ENCODE data around the gene RTN4IP1.
"Not testable (repeated sequence)": the region's sequence is repeated elsewhere in the genome, so short reads cannot be mapped to it uniquely, and the experiment has no call there.

Gene RTN4IP1

DNA sequence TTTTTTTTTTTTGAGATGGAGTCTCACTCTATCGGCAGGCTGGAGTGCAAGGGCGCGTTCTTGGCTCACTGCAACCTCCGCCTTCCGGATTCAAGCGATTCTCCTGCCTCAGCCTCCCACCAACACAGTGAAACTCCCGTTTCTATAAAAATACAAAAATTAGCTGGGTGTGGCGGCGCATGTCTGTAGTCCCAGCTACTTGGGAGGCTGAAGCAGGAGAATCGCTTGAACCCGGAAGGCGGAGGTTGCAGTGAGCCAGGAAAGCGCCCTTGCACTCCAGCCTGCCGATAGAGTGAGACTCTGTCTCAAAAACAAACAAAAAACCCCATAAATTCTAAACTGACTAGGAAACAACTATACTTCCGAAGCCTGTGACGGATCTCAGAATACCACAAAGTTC lies 1.5 kb downstream of the RTN4IP1 start:
- not testable (repeated sequence) for DNase-seq (ENCODE audit: low read depth in 3 of 3)

GRCh38 chr6:106626485-106626884 lies 2.8 kb downstream of the RTN4IP1 start:
- DNase-seq (ENCODE audit: low read depth in 3 of 3) = no peak

DNA sequence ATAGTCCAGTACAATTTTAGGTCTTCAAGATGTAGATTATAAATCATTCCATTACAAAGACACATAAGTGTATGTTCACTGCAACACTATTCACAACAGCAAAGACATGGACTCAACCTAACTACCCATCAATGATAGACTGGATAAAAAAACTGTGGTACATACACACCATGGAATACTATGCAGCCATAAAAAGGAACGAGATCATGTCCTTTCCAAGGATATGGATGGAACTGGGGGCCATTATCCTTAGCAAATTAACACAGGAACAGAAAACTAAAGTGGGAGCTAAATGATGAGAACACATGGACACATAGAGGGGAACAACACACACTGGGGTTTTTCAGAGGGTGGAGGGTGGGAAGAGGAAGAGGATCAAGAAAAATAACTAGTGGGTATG lies 6.3 kb downstream of the RTN4IP1 start:
- DNase-seq (ENCODE audit: low read depth in 3 of 3) = no peak

GRCh38 chr6:106622412-106622811 lies 6.9 kb downstream of the RTN4IP1 start:
- no peak for DNase-seq (ENCODE audit: low read depth in 3 of 3)

GRCh38 chr6:106620931-106621672 lies 8.2 kb downstream of the RTN4IP1 start:
- no peak for DNase-seq (ENCODE audit: low read depth in 3 of 3)

DNA sequence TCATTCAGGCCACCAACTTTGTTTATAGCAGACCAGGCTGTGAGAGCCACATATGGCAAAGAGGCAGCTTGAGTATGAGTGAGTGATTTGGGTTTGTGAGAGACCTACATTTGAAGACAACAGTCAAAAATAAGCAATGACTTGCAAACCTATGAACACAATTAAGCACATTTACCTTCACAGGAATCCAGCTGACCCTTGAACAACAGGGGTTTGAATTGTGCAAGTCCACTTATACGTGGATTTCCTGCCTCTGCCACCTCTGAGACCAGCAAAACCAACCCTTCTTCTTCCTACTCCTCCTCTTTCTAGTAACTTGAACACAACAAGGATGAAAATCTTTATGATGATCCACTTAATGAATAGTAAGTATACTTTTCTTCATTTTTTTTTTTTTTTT lies 10.1 kb downstream of the RTN4IP1 start:
- DNase-seq (ENCODE audit: low read depth in 3 of 3) = no peak

DNA sequence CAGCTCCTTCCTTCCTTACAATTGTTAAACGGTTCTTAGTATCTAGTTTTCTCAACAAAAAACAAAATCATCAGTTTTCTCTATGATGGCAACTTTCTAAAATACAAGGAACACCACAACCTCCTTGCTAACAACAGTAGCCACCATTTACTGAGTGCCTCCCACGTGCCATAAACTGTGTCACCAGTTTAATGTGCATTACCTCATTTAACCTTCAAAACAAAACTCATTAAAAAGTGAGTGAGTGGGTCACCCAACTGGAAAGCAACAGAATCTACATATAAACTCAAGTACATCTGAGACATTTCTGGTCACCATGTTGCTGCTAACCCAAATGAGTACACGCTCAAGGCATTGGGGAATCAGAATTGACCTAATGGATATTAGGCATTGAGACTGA lies 11.0 kb downstream of the RTN4IP1 start:
- DNase-seq (ENCODE audit: low read depth in 3 of 3) = no peak

- DNase-seq (ENCODE audit: low read depth in 3 of 3) = no peak
These were observed 11.4 kb downstream of the RTN4IP1 start for GRCh38 chr6:106617857-106618256.

GRCh38 chr6:106617302-106617701 lies 12.0 kb downstream of the RTN4IP1 start:
- DNase-seq (ENCODE audit: low read depth in 3 of 3) = no peak

DNA sequence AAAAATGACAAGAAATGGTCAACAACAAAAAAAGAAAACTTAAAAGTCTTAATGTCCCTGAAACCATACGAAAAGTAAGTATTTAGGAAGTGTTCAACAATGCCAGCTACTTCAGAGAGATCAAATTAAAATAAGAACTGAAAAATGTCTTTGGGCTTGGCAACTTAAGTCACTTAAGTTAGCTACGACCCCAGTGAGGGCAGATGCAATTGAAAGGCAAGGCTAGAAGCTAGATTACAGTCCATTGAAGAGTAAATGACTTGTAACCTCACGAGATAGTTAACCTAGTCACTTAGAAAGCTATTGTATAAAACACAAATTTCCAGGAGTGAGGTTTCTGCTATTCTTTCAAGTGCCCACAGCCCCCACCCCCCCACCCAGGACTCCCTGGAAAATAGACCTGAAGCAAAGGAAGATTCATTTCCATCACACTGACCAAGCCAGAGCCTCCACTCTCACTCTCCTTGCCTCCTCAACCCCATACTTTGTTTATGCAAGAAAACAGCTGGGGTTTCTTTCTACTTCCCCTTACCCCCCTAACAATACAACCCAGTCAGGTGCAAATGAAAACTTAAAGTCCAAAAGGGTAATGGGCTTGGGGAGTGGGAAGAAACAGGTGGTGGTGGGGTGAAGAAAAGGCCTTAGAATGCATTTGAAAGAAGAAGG lies 14.6 kb downstream of the RTN4IP1 start:
- no peak for DNase-seq (ENCODE audit: low read depth in 3 of 3)

- DNase-seq (ENCODE audit: low read depth in 3 of 3) = no peak
These were observed 15.1 kb downstream of the RTN4IP1 start for GRCh38 chr6:106614166-106614565.

DNA sequence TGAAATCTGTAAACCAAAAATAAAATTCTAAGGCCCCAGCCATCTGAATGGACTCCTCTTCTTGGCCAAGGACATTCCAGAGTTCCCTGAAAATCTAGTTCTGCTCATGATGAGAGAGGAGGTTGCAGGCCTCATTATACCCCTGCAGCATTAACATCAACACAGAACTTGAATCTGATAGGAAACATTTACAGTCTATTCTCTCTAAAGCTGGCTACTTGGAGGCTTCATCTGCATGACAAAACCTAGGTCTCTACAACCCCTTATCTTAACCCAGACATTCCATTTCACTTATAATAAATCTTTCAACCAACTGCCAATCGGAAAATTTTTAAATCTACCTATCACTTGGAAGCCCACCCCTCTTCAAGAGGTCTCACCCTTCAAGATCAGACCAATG lies 15.7 kb downstream of the RTN4IP1 start:
- no peak for DNase-seq (ENCODE audit: low read depth in 3 of 3)

DNA sequence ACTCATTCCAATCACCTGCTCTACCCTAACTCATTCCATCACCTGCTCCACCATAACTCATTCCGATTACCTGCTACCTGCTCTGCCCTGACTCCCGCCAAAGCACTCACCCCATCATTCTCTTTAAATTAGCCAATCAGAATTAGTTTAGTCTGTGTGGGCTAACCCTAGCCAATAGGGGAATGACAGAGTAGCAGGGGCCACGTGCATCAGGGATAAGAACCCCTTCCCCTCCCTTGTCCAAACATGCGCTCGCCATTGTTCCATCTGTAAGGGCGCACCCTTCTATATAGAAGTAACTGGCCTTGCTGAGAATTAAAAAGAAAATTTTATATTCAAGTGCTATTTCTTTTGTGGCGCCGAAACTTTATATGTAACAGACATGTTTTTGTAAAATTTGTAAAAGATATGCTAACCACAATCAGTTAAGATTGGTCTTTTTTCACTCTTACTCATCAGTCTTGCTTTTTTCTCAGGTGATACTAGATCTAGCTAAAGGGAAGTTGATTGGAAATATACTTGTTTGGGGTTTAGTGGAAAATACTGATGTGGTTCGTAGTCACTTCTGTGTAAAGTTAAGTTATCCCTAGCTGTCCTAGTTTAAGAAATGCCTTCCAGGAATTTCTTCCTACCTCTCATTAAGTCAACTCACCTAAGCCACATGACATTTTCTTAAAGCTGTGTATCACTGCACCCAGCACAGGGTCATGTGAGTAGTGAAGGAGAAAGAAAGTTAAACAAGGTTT lies 16.5 kb downstream of the RTN4IP1 start:
- DNase-seq (ENCODE audit: low read depth in 3 of 3) = no peak

GRCh38 chr6:106611030-106611429 lies 18.3 kb downstream of the RTN4IP1 start:
- no peak for DNase-seq (ENCODE audit: low read depth in 3 of 3)

GRCh38 chr6:106609699-106610098 lies 19.6 kb downstream of the RTN4IP1 start:
- DNase-seq (ENCODE audit: low read depth in 3 of 3) = no peak

DNA sequence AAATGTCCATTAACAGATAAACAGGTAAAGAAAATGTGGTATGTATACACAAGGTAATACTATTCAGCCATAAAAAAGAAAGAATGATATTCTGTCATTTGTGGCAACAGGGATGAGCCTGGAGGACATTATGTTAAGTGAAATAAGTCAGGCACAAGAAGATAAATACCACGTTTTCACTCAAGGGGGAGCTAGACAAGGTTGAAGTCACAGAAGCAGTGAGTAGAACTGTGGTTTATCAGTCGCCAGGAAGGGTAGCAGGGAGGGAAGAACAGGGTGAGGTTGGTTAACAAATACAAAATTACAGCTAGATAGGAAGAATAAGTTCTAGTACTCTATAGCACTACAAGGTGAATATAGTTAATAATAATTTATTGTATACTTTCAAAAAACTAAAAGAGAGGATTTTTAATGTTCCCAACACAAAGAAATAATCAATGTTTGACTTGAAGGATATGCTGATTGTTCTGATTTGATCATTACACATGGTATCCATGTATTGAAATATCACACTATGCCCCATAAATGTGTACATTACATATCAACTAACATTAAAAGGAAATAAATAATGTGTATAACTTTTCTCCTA lies 21.1 kb downstream of the RTN4IP1 start:
- no peak for DNase-seq (ENCODE audit: low read depth in 3 of 3)

DNA sequence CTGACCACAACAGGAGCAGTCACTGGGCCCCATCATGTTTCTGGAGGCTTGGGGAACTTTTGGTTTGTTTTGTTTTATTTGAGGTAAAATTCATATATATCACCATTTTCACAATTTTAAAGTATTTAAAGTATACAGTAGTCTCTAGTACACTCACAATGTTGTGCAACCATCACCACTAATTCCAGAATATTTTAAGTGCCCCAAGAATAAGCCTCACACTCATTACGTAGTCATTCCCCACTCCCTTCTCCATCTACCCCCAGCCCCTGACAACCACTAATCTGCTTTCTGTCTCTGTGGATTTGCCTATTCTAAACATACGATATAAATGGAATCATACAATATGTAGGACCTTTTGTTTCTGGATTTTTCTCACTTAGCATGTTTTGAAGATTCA lies 29.0 kb downstream of the RTN4IP1 start:
- no peak for DNase-seq (ENCODE audit: low read depth in 3 of 3)

DNA sequence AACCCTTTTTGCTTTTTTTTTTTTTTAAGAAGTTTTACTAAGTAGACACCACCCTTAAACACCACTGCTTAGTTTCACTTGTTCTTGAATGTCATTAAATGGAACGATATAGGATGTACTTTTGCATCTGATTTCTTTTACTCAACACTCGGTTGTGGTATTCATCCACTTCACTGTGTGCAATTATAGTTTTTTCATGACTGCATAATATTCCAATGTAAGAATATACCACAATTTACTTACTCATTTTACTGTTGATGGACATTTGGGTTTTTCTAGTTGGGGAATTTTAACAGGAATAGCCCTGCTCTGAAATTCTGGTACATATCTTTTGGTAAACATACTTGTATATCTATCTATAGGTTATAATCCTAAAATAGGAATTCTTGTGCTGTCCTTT lies 29.9 kb downstream of the RTN4IP1 start:
- no peak for DNase-seq (ENCODE audit: low read depth in 3 of 3)

DNA sequence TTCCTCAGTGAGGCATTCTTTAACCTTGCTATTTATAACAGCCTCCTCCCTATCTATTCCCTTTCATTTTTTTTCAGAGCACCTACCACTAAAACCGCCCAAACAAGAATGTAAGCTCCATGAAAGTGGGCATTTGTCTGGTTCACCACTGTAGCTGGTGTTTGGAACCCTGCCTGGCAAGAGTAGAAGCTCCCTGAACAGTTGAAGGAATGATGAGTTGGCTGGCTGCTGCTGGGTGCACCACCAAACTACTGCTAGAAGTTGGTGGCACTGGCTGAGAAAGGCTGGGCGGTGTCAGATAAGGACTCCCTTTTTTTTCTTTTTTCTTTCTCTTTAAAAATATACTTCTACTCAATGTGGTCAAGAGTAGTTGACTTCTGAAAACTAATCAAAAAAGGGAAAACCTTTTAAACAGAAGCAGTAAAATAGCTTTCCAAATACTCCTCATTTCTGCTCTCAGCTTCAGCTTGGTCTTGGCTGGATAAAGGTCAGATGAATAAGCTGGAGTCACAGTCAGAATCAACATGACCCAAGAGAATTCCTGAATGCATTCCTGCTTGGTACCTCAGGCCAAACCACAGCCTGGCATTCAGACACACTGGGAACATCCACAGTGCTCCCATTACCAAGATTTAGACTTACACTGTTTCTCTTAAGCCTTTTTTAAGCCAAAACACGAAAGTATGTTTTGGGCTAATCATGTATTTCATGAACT lies 38.0 kb downstream of the RTN4IP1 start:
- DNase-seq (ENCODE audit: low read depth in 3 of 3) = no peak

- not testable (repeated sequence) for DNase-seq (ENCODE audit: low read depth in 3 of 3)
These were observed 40.4 kb downstream of the RTN4IP1 start for GRCh38 chr6:106588937-106589336.

- DNase-seq (ENCODE audit: low read depth in 3 of 3) = no peak
These were observed 42.4 kb downstream of the RTN4IP1 start for GRCh38 chr6:106586815-106587415.
